Naive thymus-derived CD8-positive, alpha-beta T cell (primary cell): ENCODE data around the gene ZNF766. TPM values are rescaled to one million over a fixed set of nuclear protein-coding genes. Genes with fewer than 3 reads are reported as not detected.
"Not testable (repeated sequence)": the region's sequence is repeated elsewhere in the genome, so short reads cannot be mapped to it uniquely, and the experiment has no call there.

Experiments used
- ATAC-seq, 2 donors: fragments of 150-1000 bp; cut with Tn5 transposase in 1 of 2; sonication (Bioruptor Pico), chemical (Tn5 transposase) in 1 of 2; 1 replicate in 1 of 2; 2 replicates in 1 of 2; pipeline ENCODE4 v1.10.0; 2021; ENCODE audit warnings: mild to moderate bottlenecking in 2 of 2, moderate library complexity in 2 of 2
- POLR2A ChIA-PET: fragments of 350-600 bp; sonication (Branson Sonifier 250); formaldehyde crosslinking; loops from one replicate; lab custom pipeline; 2021; ENCODE audit warnings: antibody characterized with exemption; lab: Charles Lee
- DNase-seq, 10 donors: peaks; one replicate each; pipeline versions ENCODE4 v3.0.0 to v3.0.0-alpha.2; 2020 to 2022
- H3K27ac Mint-ChIP-seq, 10 donors: one replicate each; pipeline ENCODE4 v1.8.0; 2020 to 2022; ENCODE audit warnings: mild to moderate bottlenecking in 10 of 10, mixed read lengths in 10 of 10, moderate library complexity in 4 of 10, inconsistent platforms in 1 of 10
- H3K27me3 Mint-ChIP-seq, 5 donors: one replicate each; pipeline ENCODE4 v1.8.0; 2021 to 2022; ENCODE audit warnings: mixed read lengths in 5 of 5
- H3K36me3 Mint-ChIP-seq, 3 donors: one replicate each; pipeline ENCODE4 v1.8.0; 2020 to 2022; ENCODE audit warnings: mixed read lengths in 3 of 3, mild to moderate bottlenecking in 2 of 3, inconsistent platforms in 1 of 3
- H3K4me1 Mint-ChIP-seq, 4 donors: one replicate each; pipeline ENCODE4 v1.8.0; 2021 to 2022; ENCODE audit warnings: mixed read lengths in 4 of 4
- H3K4me3 Mint-ChIP-seq, 10 donors: one replicate each; pipeline ENCODE4 v1.8.0; 2020 to 2022; ENCODE audit warnings: mild to moderate bottlenecking in 10 of 10, mixed read lengths in 10 of 10, moderate library complexity in 6 of 10, inconsistent platforms in 1 of 10
- H3K9me3 Mint-ChIP-seq, 9 donors: one replicate each; pipeline ENCODE4 v1.8.0; 2020 to 2022; ENCODE audit warnings: mixed read lengths in 9 of 9, mild to moderate bottlenecking in 3 of 9, inconsistent platforms in 1 of 9, moderate library complexity in 1 of 9
- polyA plus RNA-seq, 3 donors: library from polyadenylated mRNA; unstranded; fragments of 300-500 nt; fragmentation: Illumina TruSeq; gene quantifications; one replicate each; pipeline ENCODE4 v1.2.3, GENCODE V29; 2021
- total RNA-seq, 8 experiments: library from RNA in 2 of 8; stranded (reverse) in 2 of 8; gene quantifications; one replicate each; pipeline ENCODE4 v1.2.3 and lab custom pipeline; 2021 to 2026

ZNF766 gene
- total and polyA plus RNA-seq, 5 experiments from 2014 or later, result 49.6 to 70.5 (median 61.8) TPM

- no peak overlapping the region for H3K27ac Mint-ChIP-seq
- peaks cover 60 to 94% (median 93%) of the 10 kb centered on the region in 3 donors for H3K36me3 Mint-ChIP-seq
- H3K4me1 Mint-ChIP-seq, result peaks cover 0 to 6% (median 1%) of the 10 kb centered on the region in 4 donors
- H3K4me3 Mint-ChIP-seq, result peak overlapping the region in 1 of 10 donors; percentile 13
- ATAC-seq (no peak), DNase-seq (no peak)
- peaks cover 10 to 98% (median 36%) of the 10 kb centered on the region in 9 donors for H3K9me3 Mint-ChIP-seq
- POLR2A ChIA-PET, result interaction anchor here (0.7 kb wide), 1 partner anchor 22 kb away, joined by 3 read pairs; no protein-coding TSS in a partner anchor
- H3K27me3 Mint-ChIP-seq, result no peaks in the 10 kb centered on the region
Observed at GRCh38 chr19:52286256-52286655, 16.9 kb downstream of the ZNF766 start.

DNA sequence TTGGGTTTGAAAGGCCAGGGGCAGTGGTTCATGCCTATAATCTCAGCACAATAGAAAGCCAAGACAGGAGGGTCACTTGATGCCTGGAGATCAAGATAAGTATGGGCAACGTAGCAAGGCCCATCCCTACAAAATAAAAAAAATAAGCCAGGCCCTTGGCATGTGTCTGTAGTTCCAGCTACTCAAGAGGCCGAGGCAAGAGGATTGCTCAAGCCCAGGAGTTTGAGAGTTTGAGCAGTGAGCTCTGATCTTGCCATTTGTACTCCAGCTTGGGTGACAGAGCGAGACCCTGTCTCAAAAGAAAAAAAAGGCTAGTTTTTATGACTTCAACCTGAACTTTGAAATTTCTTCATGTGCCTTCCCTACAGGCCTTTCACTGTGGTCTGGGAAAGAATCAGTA lies 22.4 kb downstream of the ZNF766 start:
- H3K4me1 Mint-ChIP-seq, result peaks cover 0 to 5% (median 1%) of the 10 kb centered on the region in 4 donors
- peaks cover 40 to 66% (median 47%) of the 10 kb centered on the region in 3 donors for H3K36me3 Mint-ChIP-seq
- H3K27ac Mint-ChIP-seq, result no peak overlapping the region
- ATAC-seq, result no peak
- H3K4me3 Mint-ChIP-seq, result no peak overlapping the region
- DNase-seq, result no peak
- POLR2A ChIA-PET, result no interaction called here
- H3K9me3 Mint-ChIP-seq, result peaks cover 7 to 88% (median 33%) of the 10 kb centered on the region in 9 donors
- no peaks in the 10 kb centered on the region for H3K27me3 Mint-ChIP-seq

- peaks cover 7 to 86% (median 27%) of the 10 kb centered on the region in 9 donors for H3K9me3 Mint-ChIP-seq
- POLR2A ChIA-PET, result interaction anchor here (0.7 kb wide), 1 partner anchor 45 kb away, joined by 3 read pairs; no protein-coding TSS in a partner anchor
- not testable (repeated sequence) for H3K4me3 Mint-ChIP-seq, ATAC-seq, DNase-seq, H3K27me3 Mint-ChIP-seq, H3K27ac Mint-ChIP-seq
- H3K36me3 Mint-ChIP-seq, result peaks cover 40 to 63% (median 44%) of the 10 kb centered on the region in 3 donors
- H3K4me1 Mint-ChIP-seq, result peaks cover 9 to 14% (median 10%) of the 10 kb centered on the region in 4 donors
Observed at GRCh38 chr19:52292946-52293345, 23.6 kb downstream of the ZNF766 start.

DNA sequence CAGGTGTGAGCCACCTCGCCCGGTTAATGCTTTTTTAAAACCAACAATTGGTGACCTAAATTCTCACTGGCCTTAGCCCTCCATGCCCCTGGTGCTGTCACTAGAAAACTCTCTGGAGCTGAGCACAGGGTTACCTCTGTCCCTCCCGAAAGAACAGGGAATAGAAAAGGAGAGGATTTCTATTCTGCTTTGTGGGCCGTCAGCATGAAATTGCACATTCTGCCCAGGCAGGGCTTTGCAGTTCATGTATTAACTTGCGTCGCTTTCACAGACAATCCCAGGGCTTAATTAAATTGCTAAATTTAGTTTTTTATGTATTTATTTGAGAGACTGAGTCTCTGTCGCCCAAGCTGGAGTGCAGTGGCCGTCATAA lies 27.0 kb downstream of the ZNF766 start:
- Mint-ChIP-seq H3K27me3 (no peaks in the 10 kb centered on the region), H3K27ac (peak overlapping the region in 8 of 10 donors; percentile 62 to 94 (median 78)), H3K4me1 (peaks cover 14 to 28% (median 20%) of the 10 kb centered on the region in 4 donors), H3K4me3 (peak overlapping the region; percentile 74 to 89 (median 83)), H3K9me3 (peaks cover 9 to 86% (median 37%) of the 10 kb centered on the region in 9 donors), H3K36me3 (peaks cover 46 to 67% (median 52%) of the 10 kb centered on the region in 3 donors)
- POLR2A ChIA-PET, result interaction anchor here (1.1 kb wide), 1 partner anchor 102 kb away, joined by 3 read pairs; no protein-coding TSS in a partner anchor
- DNase-seq (no peak), ATAC-seq (peak in 1 of 2 donors; percentile 8)

DNA sequence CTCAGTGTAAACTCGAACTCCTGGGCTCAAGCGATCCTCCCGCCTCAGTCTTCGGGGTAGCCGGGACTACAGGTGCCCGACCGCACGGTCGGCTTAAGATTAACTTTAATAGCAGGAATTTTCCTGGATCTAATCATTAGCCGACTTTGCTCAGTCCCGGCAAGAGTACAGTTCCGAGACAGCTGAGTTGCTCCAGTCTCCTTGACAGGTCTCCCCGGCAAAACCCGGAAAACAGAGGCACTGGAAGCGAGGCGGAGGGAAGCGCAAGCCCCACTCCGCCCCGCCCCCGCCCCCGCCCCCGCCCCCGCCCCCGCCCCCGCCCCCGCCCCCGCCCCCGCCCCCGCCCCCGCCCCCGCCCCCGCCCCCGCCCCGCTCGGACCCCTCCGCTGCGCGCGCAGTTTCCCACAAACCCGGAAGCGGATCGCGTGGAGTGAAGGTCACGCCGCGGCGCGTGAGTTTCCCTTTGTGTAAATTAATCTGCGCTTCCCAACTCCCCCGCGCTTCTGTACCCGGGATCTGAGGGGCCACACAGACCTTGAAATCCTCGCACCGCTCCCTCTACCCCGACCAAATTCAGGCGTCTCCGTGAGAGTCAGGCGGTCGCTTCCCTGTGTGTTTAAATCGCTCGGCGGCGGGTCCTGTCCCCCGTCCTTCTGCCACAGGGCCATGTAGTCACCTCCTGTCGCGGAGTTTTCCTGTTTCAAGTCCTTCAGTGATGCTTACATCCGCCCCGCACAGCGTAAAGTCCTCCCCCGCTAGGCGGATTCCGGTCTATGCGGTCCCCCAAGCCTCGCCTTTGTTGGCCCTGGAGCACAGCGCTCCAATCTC lies 27.6 kb downstream of the ZNF766 start, which contains the start of gene ZNF480:
Gene ZNF480, plus strand, starts transcription at position 397 of the 828 bp plus-strand sequence. CDS start 3,244 bp downstream, outside the sequence.
- peak; percentile 90 to 95 for ATAC-seq
- POLR2A ChIA-PET, result interaction anchor here (1.1 kb wide), 1 partner anchor 101 kb away, joined by 3 read pairs; no protein-coding TSS in a partner anchor
- Mint-ChIP-seq H3K9me3 (peaks cover 13 to 87% (median 35%) of the 10 kb centered on the region in 9 donors), H3K4me1 (peaks cover 14 to 28% (median 20%) of the 10 kb centered on the region in 4 donors), H3K27me3 (no peaks in the 10 kb centered on the region), H3K36me3 (peaks cover 51 to 67% (median 56%) of the 10 kb centered on the region in 3 donors), H3K4me3 (peak within 1 kb of the TSS; percentile 86 to 98 (median 97)), H3K27ac (peak within 1 kb of the TSS; percentile 94 to 99 (median 98))
- peak; percentile 70 to 94 (median 87) for DNase-seq

GRCh38 chr19:52297601-52298364 lies 28.4 kb downstream of the ZNF766 start:
- DNase-seq (peak in 1 of 10 donors; percentile 5), ATAC-seq (no peak)
- Mint-ChIP-seq H3K9me3 (peaks cover 15 to 86% (median 34%) of the 10 kb centered on the region in 9 donors), H3K4me1 (peaks cover 14 to 28% (median 20%) of the 10 kb centered on the region in 4 donors), H3K36me3 (peaks cover 54 to 68% (median 58%) of the 10 kb centered on the region in 3 donors), H3K27ac (peak overlapping the region; percentile 94 to 99 (median 98)), H3K4me3 (peak overlapping the region; percentile 86 to 98 (median 97)), H3K27me3 (no peaks in the 10 kb centered on the region)
- POLR2A ChIA-PET, result interaction anchor here (0.7 to 1.2 kb wide), 3 partner anchors 15 to 82 kb away, joined by 3 to 4 read pairs (median 3); partner anchors contain the start of gene ZNF766

GRCh38 chr19:52307275-52307674 lies 37.9 kb downstream of the ZNF766 start:
- peak in 3 of 10 donors; percentile 14 to 18 (median 18) for DNase-seq
- peaks cover 52 to 89% (median 88%) of the 10 kb centered on the region in 3 donors for H3K36me3 Mint-ChIP-seq

GRCh38 chr19:52322429-52322828 lies 53.0 kb downstream of the ZNF766 start:
- Mint-ChIP-seq H3K9me3 (peaks cover 0 to 99% (median 56%) of the 10 kb centered on the region in 9 donors), H3K36me3 (peaks cover 56 to 85% (median 59%) of the 10 kb centered on the region in 3 donors), H3K4me1 (peaks cover 0 to 3% (median 0%) of the 10 kb centered on the region in 4 donors), H3K27me3 (no peaks in the 10 kb centered on the region), H3K27ac (no peak overlapping the region), H3K4me3 (peak overlapping the region in 1 of 10 donors; percentile 20)
- no peak for DNase-seq
- POLR2A ChIA-PET, result no interaction called here
- ATAC-seq, result no peak

More at GRCh38 chr19:52307275-52307674, 37.9 kb downstream of the ZNF766 start:
- POLR2A ChIA-PET, result interaction anchor here (0.5 kb wide), 1 partner anchor 66 kb away, joined by 3 read pairs; no protein-coding TSS in a partner anchor
- Mint-ChIP-seq H3K4me1 (no peaks in the 10 kb centered on the region), H3K27ac (peak overlapping the region in 1 of 10 donors; percentile 51), H3K9me3 (peaks cover 7 to 95% (median 39%) of the 10 kb centered on the region in 9 donors), H3K27me3 (no peaks in the 10 kb centered on the region), H3K4me3 (no peak overlapping the region)
- no peak for ATAC-seq

DNA sequence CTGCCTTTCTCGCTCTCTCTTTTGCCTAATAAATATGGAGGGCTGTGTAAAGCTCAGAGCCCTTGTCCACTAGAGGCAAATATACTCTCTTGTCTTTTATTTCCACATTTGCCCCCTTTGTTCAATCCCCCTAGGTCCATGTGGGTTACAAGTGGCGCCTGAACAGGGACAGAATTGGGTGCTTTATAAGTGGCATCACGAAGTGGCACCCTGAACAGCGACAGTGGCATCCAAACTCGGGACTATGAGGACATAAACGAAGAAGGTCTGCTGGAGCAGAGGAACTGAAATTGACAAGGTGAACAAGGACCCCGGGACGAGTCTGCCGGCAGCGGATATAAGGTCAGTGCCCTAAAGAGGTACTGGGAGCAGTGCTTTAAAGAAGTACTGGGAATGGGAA lies 62.4 kb downstream of the ZNF766 start:
- H3K27me3 Mint-ChIP-seq, result no peaks in the 10 kb centered on the region
- H3K27ac Mint-ChIP-seq, result no peak overlapping the region
- POLR2A ChIA-PET, result no interaction called here
- H3K4me1 Mint-ChIP-seq, result peaks cover 5 to 9% (median 8%) of the 10 kb centered on the region in 4 donors
- ATAC-seq (no peak), DNase-seq (peak in 1 of 10 donors; percentile 6)
- peaks cover 2 to 48% (median 34%) of the 10 kb centered on the region in 3 donors for H3K36me3 Mint-ChIP-seq
- H3K9me3 Mint-ChIP-seq, result peaks cover 0 to 96% (median 35%) of the 10 kb centered on the region in 9 donors
- no peak overlapping the region for H3K4me3 Mint-ChIP-seq

DNA sequence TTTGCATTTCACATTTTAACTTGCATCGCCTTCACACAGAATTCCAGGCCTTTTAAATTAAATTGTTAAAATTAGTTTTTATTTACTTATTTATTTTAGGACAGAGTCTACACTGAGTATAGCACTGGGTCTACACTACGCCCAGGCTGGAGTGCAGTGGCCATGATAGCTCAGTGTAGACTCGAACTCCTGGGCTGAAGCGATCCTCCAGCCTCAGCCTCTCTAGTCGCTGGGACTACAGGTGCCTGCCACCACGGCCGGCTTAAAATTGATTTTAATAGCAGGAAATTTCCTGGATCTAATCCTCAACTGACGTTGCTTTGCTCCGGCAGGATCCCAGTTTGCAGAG lies 66.4 kb downstream of the ZNF766 start:
- peak in 1 of 2 donors; percentile 38 for ATAC-seq

DNA sequence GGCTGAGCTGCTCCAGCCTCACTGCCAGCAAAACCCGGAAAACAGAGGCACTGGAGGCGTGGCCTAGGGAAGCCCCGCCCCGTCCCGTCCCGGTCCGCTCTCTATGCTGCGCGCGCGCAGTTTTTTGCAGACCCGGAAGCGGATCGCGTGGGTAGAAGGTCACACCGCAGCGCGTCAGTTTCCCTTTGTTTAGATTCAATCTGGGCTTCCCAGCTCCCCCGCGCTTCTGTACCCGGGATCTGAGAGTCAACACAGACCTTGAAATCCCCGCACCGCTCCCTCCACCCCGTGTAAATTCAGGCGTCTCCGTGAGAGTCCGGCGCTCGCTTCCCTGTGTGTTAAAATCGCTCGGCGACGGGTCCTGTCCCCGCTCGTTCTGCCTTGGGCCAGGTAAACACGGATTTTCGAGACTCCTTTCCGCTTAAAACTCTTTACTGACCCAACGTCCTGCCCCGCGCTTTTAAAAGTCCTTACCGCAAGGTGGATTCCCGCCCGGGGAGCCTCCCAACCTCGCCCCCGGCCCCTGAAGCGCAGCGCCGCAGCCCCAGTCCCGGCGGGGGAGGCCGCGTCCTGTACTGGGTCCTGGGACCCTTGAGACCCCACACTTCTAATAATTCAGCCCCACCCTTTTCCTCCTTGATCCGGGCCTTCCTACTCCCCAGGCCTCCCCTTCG lies 66.9 kb downstream of the ZNF766 start, which contains the start of gene ZNF610:
Gene ZNF610, plus strand, starts transcription at position 127 of the 674 bp plus-strand sequence. CDS start 12,930 bp downstream, outside the sequence.
- peaks cover 12 to 17% (median 15%) of the 10 kb centered on the region in 4 donors for H3K4me1 Mint-ChIP-seq
- H3K36me3 Mint-ChIP-seq, result peaks cover 15 to 54% (median 38%) of the 10 kb centered on the region in 3 donors
- H3K4me3 Mint-ChIP-seq, result peak within 1 kb of the TSS; percentile 93 to 99 (median 97)
- DNase-seq (peak; percentile 73 to 93 (median 85)), ATAC-seq (peak; percentile 92 to 96)
- H3K27me3 Mint-ChIP-seq, result no peaks in the 10 kb centered on the region
- H3K9me3 Mint-ChIP-seq, result peaks cover 0 to 76% (median 27%) of the 10 kb centered on the region in 9 donors
- peak within 1 kb of the TSS; percentile 93 to 99 (median 97) for H3K27ac Mint-ChIP-seq
- POLR2A ChIA-PET, result interaction anchor here (1.3 kb wide), 1 partner anchor 33 kb away, joined by 6 read pairs; the partner anchor contains the start of gene ZNF880

More for the DNA sequence above, 66.4 kb downstream of the ZNF766 start:
- peak overlapping the region; percentile 93 to 99 (median 97) for H3K27ac Mint-ChIP-seq
- POLR2A ChIA-PET, result interaction anchor here (0.6 to 1.3 kb wide), 2 partner anchors 34 to 404 kb away, joined by 5 to 6 read pairs; partner anchors contain the start of gene ZNF880
- peaks cover 15 to 52% (median 44%) of the 10 kb centered on the region in 3 donors for H3K36me3 Mint-ChIP-seq
- no peaks in the 10 kb centered on the region for H3K27me3 Mint-ChIP-seq
- peaks cover 0 to 77% (median 33%) of the 10 kb centered on the region in 9 donors for H3K9me3 Mint-ChIP-seq
- no peak for DNase-seq
- peak overlapping the region; percentile 93 to 99 (median 97) for H3K4me3 Mint-ChIP-seq
- peaks cover 12 to 17% (median 15%) of the 10 kb centered on the region in 4 donors for H3K4me1 Mint-ChIP-seq
